Endothelial cell of umbilical vein (primary cell): ENCODE measurements around the gene C8B. TPM values are rescaled to one million over a fixed set of nuclear protein-coding genes. Genes with fewer than 3 reads are reported as not detected.

Source experiments
- Bru-seq: library from RNA; stranded (reverse); fragments of 400-500 nt; gene quantifications from one replicate; lab custom pipeline; 2021; lab: Mats Ljungman, UMichigan
- BruChase-seq, 2 experiments: library from RNA; stranded (reverse); fragments of 400-500 nt; gene quantifications; one replicate each; lab custom pipeline; 2021; lab: Mats Ljungman, UMichigan
- BruUV-seq: library from RNA; stranded (reverse); fragments of 400-500 nt; replicated peaks from 2 replicates; lab custom pipeline; 2021; lab: Mats Ljungman, UMichigan
- CTCF ChIA-PET: fragments of 300-600, 350-600 bp; sonication (Branson Sonifier 250); formaldehyde crosslinking; loops from one replicate; lab custom pipeline; 2021; ENCODE audit warnings: antibody characterized with exemption, inconsistent platforms; lab: Charles Lee
- POLR2A ChIA-PET: fragments of 300-600, 350-600 bp; sonication (Branson Sonifier 250); formaldehyde crosslinking; loops from one replicate; lab custom pipeline; 2021; ENCODE audit warnings: antibody characterized with exemption, inconsistent platforms; lab: Charles Lee
- DNase-seq: peaks from one replicate; pipeline ENCODE4 v3.0.0-alpha.2; 2011; ENCODE audit warnings: low read depth, low spot score
- FAIRE-seq: peaks from 2 replicates; lab custom pipeline; 2011; peaks lifted over from hg19 to GRCh38; lab: Jason Lieb, UNC
- H2AFZ ChIP-seq: 2 replicates; pipeline ENCODE4 v1.6.0; 2012; ENCODE audit warnings: low read depth, low read length, control low read depth, inconsistent platforms
- H3K27ac ChIP-seq: 2 replicates; pipeline ENCODE4 v1.5.1; 2011; ENCODE audit warnings: low read depth, mild to moderate bottlenecking, control low read depth, low read length, moderate library complexity; ENCODE audit not compliant: insufficient read depth
- H3K27me3 ChIP-seq, 2 experiments: 2 replicates each; pipeline versions ENCODE4 v1.6.0 to v1.6.1; 2011; ENCODE audit warnings: low read length in 2 of 2, mixed read lengths in 1 of 2; ENCODE audit not compliant: control insufficient read depth in 2 of 2, insufficient read depth in 2 of 2
- H3K36me3 ChIP-seq, 2 experiments: 2 replicates in 1 of 2; 3 replicates in 1 of 2; pipeline ENCODE4 v1.5.1; 2011; ENCODE audit warnings: low read length in 2 of 2, mild to moderate bottlenecking in 1 of 2, moderate library complexity in 1 of 2; ENCODE audit not compliant: control insufficient read depth in 2 of 2, insufficient read depth in 2 of 2; ENCODE audit errors: extremely low read depth in 1 of 2
- H3K4me1 ChIP-seq: 3 replicates; pipeline ENCODE4 v1.5.1; 2011; ENCODE audit warnings: mild to moderate bottlenecking, low read length; ENCODE audit not compliant: control insufficient read depth, insufficient read depth; ENCODE audit errors: extremely low read depth
- H3K4me2 ChIP-seq: 2 replicates; pipeline ENCODE4 v1.6.1; 2011; ENCODE audit warnings: low read length, control low read depth, mixed read lengths; ENCODE audit not compliant: insufficient read depth
- H3K4me3 ChIP-seq, 3 experiments: fragments of 200-600 bp in 1 of 3; sonication (generic), shearing (Covaris generic) in 1 of 3; replicated peaks in 1 of 3; 2 replicates each; pipeline ENCODE4 v1.5.1; 2011 to 2016; ENCODE audit warnings: control low read depth in 3 of 3, low read length in 3 of 3, mild to moderate bottlenecking in 2 of 3, inconsistent platforms in 1 of 3, low read depth in 1 of 3, moderate library complexity in 1 of 3; ENCODE audit not compliant: insufficient read depth in 1 of 3
- H3K79me2 ChIP-seq: 2 replicates; pipeline ENCODE4 v1.6.0; 2012; ENCODE audit warnings: low read length, inconsistent platforms; ENCODE audit not compliant: control insufficient read depth, insufficient read depth
- H3K9ac ChIP-seq: replicated peaks from 2 replicates; pipeline ENCODE3; 2011; ENCODE audit warnings: low read length, control low read depth; ENCODE audit not compliant: insufficient read depth; ENCODE audit errors: extremely low read depth
- H3K9me1 ChIP-seq: replicated peaks from 3 replicates; pipeline ENCODE4 v1.6.0; 2011; ENCODE audit warnings: mild to moderate bottlenecking, low read length; ENCODE audit not compliant: control insufficient read depth, insufficient read depth; ENCODE audit errors: extremely low read depth
- H3K9me3 ChIP-seq: replicated peaks from 2 replicates; pipeline ENCODE4 v1.5.1; 2012; ENCODE audit warnings: low read length, inconsistent platforms; ENCODE audit not compliant: control insufficient read depth, insufficient read depth
- H4K20me1 ChIP-seq: replicated peaks from 2 replicates; pipeline ENCODE3; 2011; ENCODE audit warnings: mild to moderate bottlenecking, low read length; ENCODE audit not compliant: control insufficient read depth, insufficient read depth; ENCODE audit errors: extremely low read depth
- GATA2 ChIP-seq: IDR thresholded peaks from 2 replicates; pipeline ENCODE4 v1.7.0; 2011; ENCODE audit warnings: low read depth, mild to moderate bottlenecking, moderate library complexity, mixed read lengths, low read length; ENCODE audit not compliant: insufficient read length, insufficient read depth
- MAX ChIP-seq: IDR thresholded peaks from 2 replicates; pipeline ENCODE4 v1.6.1; 2011; ENCODE audit not compliant: insufficient read depth, insufficient read length
- MYC ChIP-seq: IDR thresholded peaks from one replicate; pipeline ENCODE4 v1.6.1; 2011; ENCODE audit warnings: mild to moderate bottlenecking, low read depth, low read length
- dilution Hi-C: fragments of 300-500 bp; cut with MboI; formaldehyde crosslinking; loops from one replicate; pipeline ENCODE4 v1.15.0; 2019; ENCODE audit warnings: low sequenced_read_pairs; ENCODE audit not compliant: extremely low pct_ligation_motif_present
- intact Hi-C: fragments of 100-400 bp; cut with micrococcal nuclease; formaldehyde crosslinking; loops from one replicate; pipeline ENCODE4 v1.10.0; 2022
- long read RNA-seq: library from polyadenylated mRNA; stranded (forward); transcript quantifications from one replicate; pipeline ENCODE4 v2.0.0, GENCODE V29; 2021
- polyA minus RNA-seq, 3 experiments: library from RNA; depleted of rRNA, polyadenylated mRNA; stranded (reverse); fragments of >200 nt; gene quantifications; 1 replicate in 1 of 3; 2 replicates in 2 of 3; pipeline ENCODE4 v1.2.3, GENCODE V29; 2011
- polyA plus RNA-seq, 4 experiments: library from polyadenylated mRNA; depleted of rRNA in 3 of 4; stranded (reverse) in 3 of 4; unstranded in 1 of 4; fragments of >200 nt; gene quantifications; 2 replicates each; pipeline versions ENCODE4 v1.2.1 to v1.2.3, GENCODE V29; 2011 to 2012; ENCODE audit warnings: missing spikeins in 1 of 4
- total RNA-seq: library from RNA; stranded (reverse); gene quantifications from 2 replicates; pipeline ENCODE4 v1.2.3, GENCODE V29; 2021
- TF ChIP-seq, protein P1 (sequence below), 2 donors: IDR thresholded peaks; 1 replicate in 1 of 2; 2 replicates in 1 of 2; pipeline ENCODE4 v1.5.1; 2011; ENCODE audit warnings: low read length in 2 of 2, mild to moderate bottlenecking in 2 of 2, moderate library complexity in 2 of 2, control low read depth in 1 of 2, inconsistent platforms in 1 of 2, low read depth in 1 of 2; ENCODE audit not compliant: insufficient read depth in 1 of 2; ENCODE audit errors: extremely low read depth in 1 of 2

Gene C8B
- total RNA-seq (not detected in 2 replicates), polyA plus RNA-seq (not detected in 2 replicates), polyA minus RNA-seq (not detected in 2 replicates), Bru-seq, nascent RNA (not detected), BruChase-seq, experiment 1, labeled RNA remaining after a 6-hour chase (not detected), BruChase-seq, experiment 2, labeled RNA remaining after a 2-hour chase (not detected)
- not detected in 2 replicates for polyA plus RNA-seq (2011; cell fraction: cytosol; rRNA removed)
- not detected in 2 replicates for polyA plus RNA-seq (2011; cell fraction: nucleus; rRNA removed)
- polyA plus RNA-seq (2012): not detected in 2 replicates
- polyA minus RNA-seq (2011; cell fraction: cytosol; rRNA and poly(A)+ RNA removed): not detected
- polyA minus RNA-seq (2011; cell fraction: nucleus; rRNA and poly(A)+ RNA removed): not detected in 2 replicates
- long read RNA-seq: 0 reads

- CTCF ChIA-PET: no interaction called here
- H3K36me3 ChIP-seq: no peaks in the 10 kb centered on the region
- no peaks in the 10 kb centered on the region for H3K27me3 ChIP-seq
- H3K9me3 ChIP-seq: no peaks in the 10 kb centered on the region
- POLR2A ChIA-PET: no interaction called here
- no peak within 1 kb of the TSS for H3K27ac ChIP-seq
- intact Hi-C loops: loop anchor here (5.0 kb wide), 1 partner anchor 1581 kb away; the partner anchor contains the start of gene OMA1
- H2AFZ ChIP-seq: no peak within 1 kb of the TSS
- TF ChIP-seq GATA2: no peak
- no peak for TF ChIP-seq MYC
- TF ChIP-seq MAX: no peak
- TF ChIP-seq, protein P1, sequence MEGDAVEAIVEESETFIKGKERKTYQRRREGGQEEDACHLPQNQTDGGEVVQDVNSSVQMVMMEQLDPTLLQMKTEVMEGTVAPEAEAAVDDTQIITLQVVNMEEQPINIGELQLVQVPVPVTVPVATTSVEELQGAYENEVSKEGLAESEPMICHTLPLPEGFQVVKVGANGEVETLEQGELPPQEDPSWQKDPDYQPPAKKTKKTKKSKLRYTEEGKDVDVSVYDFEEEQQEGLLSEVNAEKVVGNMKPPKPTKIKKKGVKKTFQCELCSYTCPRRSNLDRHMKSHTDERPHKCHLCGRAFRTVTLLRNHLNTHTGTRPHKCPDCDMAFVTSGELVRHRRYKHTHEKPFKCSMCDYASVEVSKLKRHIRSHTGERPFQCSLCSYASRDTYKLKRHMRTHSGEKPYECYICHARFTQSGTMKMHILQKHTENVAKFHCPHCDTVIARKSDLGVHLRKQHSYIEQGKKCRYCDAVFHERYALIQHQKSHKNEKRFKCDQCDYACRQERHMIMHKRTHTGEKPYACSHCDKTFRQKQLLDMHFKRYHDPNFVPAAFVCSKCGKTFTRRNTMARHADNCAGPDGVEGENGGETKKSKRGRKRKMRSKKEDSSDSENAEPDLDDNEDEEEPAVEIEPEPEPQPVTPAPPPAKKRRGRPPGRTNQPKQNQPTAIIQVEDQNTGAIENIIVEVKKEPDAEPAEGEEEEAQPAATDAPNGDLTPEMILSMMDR (IDR thresholded peaks at IDR 0.05; ENCODE audit: extremely low read depth in 1 of 2, insufficient read depth in 1 of 2, low read depth in 1 of 2, low read length in 2 of 2): no peak
- no peaks in the 10 kb centered on the region for H4K20me1 ChIP-seq
- DNase-seq (no peak), FAIRE-seq (no peak)
- dilution Hi-C loops: no loop called here
- no TSS peak for BruUV-seq
- no peak within 1 kb of the TSS for H3K4me3 ChIP-seq
- H3K9ac ChIP-seq: no peak within 1 kb of the TSS
- no peaks in the 10 kb centered on the region for H3K9me1 ChIP-seq
- no peaks in the 10 kb centered on the region for H3K79me2 ChIP-seq
- no peaks in the 10 kb centered on the region for H3K4me1 ChIP-seq
- H3K4me2 ChIP-seq: no peak within 1 kb of the TSS
Observed at GRCh38 chr1:56965916-56966697, at the start of gene C8B. C8B (minus strand) TSS chr1:56966015; CDS start chr1:56965948, 67 bp downstream.
